HG02798 (cell line): ENCODE measurements around the gene FIGLA.
"Not testable (repeated sequence)": the region's sequence is repeated elsewhere in the genome, so short reads cannot be mapped to it uniquely, and the experiment has no call there.

Experiments
- ATAC-seq: cut with Tn5 transposase; IDR thresholded peaks from one replicate; pipeline ENCODE4 v1.9.1; 2021; ENCODE audit warnings: mild to moderate bottlenecking; ENCODE audit not compliant: unreplicated experiment, poor library complexity

The FIGLA gene

DNA sequence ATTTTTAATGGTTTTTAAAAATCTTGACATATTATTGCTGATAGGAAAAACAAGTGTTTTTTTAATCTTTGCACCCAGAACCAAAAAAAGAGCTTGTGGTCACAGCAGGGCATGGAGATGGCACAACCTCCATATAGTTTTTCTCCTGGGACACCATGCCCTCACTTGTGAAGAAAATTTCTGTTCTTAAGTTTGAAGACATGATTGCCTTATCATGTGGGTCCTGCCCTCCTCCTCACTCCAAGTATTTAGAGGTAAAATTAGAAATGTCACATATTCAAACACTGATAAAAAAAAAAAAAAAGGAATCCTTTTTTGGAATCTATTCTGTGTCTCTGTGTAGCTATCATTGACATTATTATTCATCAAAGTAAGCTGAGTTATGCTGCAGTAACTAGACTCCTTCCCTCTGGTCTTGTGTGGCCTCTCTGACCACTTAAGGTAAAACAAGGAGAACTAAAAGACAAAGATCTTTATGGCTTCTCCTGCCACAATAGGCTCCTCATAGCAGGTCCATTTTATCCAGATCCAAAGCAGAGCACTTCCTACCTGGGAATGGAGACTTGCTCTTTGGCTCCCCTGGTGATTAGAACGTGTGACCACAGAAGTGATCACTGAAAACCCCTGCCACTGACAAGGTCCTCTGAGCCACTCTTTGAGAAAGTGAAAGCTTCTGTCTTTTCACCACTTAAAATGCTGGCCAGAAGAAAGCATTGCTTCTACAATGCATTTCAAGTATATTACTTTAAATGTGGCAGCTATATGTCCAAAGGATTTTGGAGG, 42.2 kb downstream of the FIGLA start:
- ATAC-seq: no peak

DNA sequence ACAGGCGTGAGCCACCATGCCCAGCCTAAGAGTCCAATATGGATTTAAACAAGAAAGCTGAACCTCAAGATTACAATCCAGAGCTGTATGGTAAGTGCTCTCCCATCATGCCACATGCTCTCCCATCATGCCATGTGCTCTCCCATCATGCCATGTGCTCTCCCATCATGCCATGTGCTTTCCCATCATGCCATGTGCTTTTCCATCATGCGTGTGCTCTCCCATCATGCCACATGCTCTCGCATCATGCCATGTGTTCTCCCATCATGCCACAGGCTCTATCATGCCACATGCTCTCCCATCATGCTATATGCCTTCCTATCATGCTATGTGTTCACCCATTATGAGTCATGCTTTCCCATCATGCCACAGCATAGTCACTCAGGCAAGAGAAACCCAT, 43.2 kb downstream of the FIGLA start:
- no peak for ATAC-seq

DNA sequence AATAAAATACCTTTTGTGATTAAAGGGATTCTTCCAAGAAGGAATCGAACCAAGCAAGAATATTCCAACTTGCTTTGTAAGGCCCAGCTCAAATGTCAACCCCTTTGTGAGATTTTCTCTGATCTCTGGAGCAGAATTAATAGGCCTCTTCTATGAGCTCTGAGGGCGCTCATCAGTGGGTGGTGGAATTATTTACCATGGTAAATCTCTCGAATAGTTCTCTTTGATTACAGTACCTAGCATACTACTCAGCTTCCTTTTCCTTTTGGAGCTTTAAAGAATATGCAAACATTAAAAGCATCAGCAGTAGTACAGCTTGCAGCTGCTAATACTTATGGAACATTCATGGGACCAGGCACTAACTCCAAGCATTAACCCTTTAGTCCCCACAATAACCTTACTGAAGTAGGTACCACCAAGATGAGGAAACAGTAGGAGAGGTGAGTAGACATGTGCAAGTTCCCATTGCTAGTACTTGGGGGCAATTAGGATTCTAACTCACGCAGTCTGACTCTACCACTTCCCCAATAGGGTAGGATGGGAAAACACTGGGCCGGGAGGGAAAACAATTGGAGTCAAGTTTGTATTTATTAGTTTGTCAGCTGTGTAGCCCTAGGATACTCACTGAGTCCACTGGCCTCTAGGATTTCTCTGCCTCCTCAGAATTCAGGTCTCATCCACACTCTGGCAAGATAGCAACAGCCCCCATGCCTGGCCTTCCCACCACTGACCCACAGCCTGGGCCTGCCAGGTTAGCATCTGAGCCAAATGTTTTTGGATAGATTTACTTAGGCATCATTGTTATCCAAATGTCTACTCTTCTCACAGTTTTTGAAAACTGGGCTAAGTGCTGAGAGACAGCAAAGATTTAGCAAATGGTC, 44.1 kb downstream of the FIGLA start:
- ATAC-seq: no peak

DNA sequence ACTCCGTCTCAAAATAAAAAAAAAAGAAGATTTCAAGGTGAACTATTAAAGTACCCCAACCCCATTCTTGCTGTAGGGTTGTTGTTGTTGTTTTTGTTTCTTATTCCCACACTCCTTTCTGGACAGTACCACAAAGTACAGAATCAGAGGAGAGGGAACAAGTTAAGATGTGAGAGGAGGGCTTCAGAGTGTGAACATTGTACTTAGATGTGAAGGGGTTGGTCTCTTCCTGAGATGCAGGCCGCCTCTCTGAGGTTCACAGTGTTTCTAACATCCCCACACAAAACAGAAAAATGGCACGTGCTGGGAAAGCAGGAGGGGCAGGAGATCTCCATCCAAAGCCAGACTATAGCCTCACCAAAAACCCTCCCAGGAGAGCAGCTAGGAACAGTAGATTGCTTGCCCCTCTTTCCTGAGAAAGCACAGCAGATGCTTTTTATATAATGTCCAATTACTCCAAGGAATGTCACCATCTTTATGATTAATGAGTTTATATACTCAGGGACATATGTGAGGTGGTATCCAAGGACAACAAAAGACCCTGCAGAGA, 45.1 kb downstream of the FIGLA start:
- ATAC-seq: no peak

DNA sequence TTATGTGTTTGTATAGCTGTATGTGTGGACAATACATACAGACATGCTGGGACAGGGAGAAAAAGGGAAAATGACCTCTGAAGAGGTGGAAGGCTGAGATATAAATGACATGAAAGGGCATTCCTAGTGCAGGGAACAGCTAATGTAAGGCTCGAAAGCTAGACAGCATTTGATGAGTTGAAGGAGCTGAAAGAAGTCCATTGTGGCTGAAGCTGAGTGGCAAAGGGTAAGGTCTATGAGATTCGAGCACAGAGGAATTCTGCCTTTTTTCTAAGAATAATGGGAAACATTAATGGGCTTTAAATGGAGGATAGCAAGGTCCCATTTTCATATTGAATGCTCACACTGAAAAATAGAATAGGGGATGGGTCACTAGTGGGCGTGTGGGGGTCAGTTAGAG, 46.0 kb downstream of the FIGLA start:
- ATAC-seq: no peak

DNA sequence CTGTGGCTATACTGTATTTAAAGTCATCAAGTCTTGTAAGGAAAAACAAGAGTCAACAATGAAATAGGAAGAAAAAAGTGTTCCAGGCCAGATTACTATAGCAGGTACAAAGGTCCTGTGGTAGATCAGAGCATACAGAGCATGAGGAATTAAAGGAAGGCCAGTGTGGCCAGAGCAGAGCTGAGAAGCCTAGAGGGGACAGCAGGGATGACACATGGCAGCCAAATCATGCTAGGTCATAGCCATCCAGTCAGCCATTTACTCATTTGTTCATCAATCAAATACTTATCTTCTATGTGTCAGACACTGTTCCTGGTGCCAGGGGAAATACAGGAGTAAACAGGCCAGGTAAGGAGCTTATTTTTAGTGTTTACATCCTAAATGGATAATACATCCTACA, 46.8 kb downstream of the FIGLA start:
- no peak for ATAC-seq

DNA sequence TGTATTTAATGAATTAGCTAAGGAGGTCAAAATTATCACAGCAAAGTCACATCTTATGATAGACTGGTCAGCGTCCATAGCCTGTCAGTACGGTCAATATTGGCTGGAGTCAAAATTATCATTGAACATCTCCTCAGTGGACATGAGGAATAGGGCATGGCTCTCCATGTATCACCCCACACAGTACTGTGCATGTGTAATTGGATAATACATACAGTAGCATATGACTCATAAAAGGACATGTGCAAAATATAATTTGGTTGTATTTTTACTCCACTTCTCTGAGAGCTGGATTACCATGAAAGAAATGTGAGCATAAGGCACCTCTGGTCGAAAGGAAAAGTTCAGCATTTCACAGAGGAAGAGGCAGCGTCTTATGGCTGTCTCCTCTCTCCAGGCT, 47.4 kb downstream of the FIGLA start:
- ATAC-seq: no peak

DNA sequence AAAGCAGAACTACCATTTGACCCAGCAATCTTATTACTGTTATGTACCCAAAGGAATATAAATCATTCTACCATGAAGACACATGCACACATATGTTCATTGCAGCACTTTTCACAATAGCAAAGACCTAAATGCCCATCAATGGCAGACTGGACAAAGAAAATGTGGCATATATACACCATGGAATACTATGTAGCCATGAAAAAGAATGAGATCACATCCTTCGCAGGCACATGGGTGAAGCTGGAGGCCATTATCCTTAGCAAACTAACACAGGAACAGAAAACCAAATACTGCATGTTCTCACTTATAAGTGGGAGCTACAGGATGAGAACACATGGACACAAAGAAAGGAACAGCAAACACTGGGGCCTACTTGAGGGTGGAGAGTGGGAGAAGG, 51.0 kb downstream of the FIGLA start:
- not testable (repeated sequence) for ATAC-seq

DNA sequence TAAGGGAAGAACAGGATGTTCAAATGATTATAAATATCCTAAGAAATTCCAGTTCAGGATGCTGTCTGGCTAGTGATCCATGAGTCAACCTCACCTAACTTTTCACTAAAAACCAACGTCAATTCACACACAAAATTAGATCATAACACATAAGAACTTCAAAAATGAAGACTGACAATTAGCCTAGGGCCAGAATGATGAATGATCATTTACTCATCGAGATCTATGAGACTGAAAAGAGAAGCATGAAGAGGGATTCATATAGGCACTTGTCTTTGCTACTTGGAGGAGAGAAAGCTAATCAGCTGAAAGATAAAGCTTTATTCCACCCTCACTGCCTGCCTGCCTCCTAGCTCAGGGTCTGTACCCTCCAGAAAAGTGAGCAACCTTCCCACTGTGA, 52.3 kb downstream of the FIGLA start:
- no peak for ATAC-seq

DNA sequence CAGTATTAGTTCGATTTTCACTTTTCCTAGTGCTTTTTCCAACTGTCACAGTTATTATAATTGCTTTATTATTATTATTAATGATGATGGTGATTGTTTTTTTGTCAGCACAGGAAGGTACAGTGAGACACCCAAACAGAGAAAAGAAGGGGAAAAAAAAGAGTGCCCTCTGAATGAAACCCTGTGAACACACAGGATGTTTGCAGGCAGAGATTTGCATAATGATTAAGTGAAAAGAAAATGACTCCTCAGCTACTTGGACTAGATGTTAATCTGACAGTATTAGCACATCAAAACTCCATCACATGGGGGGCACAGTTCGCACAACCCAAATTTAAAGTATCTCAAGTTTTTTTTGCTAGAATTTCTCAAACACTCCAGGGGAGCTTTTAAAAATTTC, 55.4 kb downstream of the FIGLA start:
- no peak for ATAC-seq

DNA sequence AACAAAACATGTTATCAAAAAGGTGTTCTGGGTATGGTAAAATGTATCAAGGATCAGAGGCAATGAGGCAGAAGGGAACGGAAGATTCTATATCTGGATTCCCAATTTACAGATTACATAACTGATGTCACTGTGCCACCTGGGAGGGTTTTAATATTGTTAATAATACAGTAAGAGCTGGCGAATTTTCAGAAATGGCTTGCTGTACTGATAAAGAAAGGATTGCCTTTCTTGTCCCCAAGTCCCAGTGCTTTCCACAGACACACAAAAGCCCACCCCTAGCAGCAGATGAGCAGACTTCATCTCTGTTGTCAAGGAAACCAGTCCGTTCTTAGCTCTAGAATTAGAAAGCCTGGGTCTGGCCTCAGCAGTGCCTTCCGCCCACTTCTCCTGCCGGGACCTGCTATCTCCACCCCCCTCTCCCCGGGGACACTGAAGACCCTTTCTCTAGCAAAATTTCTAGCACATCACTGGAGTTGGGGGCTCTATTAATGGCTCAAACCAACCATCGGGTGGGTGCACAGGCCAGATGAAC, 56.7 kb downstream of the FIGLA start:
- ATAC-seq: no peak

DNA sequence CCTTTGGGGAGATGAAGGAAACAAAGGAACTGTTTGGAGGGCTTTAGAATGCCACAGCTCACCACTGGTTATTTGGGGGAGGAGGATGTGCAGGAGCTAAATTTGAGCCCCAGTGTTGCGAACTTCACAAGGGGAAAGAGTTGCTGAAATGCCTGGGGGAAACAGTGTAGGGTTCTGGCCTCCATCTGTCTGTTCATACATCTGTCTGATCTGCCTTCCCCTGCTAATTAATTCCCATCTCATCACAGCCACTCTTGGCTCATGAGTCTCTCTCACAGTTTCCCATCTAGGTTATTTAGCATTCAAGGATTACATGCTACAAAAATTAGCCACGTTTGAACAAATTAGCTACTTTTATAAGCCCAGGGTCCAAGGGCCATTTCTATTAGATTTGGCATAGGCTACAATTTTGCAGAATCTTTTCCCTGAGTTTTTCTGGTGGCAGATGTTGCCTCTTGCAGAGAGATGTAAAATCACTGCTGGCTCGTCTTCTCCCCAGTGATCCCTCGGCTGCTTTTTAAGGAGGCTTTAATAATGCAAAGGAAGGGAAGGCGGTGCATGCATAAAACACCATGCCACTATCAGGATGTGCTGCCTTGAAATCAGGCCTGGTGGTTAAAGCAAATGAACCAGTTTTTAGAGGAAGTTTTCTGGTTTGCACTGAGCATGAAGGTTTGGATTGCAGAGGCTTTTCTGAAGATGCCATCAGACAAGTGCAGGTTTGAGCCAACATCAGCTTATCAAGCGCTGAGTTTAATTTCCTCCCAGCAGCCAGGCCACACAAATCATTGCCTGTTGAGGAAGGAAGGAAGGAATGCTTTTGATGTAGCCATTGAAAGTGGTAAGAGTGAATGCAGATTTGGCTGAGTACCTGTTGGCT, 57.4 kb downstream of the FIGLA start:
- ATAC-seq: no peak

DNA sequence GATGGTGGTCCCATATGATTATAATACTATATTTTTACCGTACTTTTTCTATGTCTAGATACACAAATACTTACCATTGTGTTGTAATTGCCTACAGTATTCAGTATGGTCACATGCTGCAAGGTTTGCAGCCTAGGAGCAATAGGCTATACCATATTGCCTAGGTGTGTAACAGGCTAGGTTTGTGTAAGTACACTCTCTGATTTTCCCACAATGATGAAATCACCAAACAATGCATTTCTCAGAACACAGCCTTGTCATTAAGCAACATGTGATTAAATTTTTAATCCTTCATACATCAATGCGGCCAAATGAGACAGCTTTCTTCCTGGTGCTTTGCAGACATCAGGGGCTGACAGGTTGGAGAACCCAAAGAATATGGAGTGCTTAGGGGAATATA, 59.7 kb downstream of the FIGLA start:
- ATAC-seq: no peak

DNA sequence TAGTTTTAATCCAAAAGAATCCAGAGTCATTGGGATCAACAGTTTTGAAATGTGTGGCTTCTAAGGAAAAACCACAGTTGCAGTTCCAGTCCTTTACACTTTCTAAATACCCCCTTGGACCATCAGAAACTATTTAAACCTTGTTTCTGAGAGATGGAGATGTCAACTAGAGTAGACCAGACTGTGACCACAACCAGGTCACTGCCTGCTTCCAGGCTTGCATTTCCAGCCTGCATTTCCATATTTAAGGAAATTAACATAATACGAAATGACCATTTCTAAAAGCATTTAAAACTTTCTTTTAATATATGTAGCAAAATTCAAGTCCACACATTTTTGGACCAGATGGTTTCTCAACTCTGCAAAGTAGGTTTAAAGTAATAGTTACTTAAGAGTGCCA, 60.8 kb downstream of the FIGLA start:
- ATAC-seq: no peak

DNA sequence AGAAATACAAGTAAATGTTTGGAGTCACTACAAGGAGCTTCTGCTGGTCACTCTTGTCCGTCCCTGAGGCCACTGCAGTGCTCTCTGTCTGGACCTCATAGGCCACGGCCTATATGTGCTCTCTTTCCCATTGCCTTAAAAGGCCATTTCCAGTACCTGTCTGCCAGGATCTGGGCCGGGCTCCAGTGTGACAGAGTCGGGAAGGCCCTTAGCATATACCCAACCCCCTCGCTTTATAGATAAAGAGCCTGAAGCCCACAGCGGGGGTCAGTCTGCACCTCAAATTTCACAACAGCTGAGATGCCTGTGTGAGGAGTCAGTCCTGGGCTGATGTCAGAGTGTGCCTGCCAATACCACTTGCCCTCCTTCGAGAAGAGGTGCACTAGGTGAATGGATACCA, 62.3 kb downstream of the FIGLA start:
- ATAC-seq: no peak
